ENCODE measurements around the gene SAMMSON.

The SAMMSON gene

DNA sequence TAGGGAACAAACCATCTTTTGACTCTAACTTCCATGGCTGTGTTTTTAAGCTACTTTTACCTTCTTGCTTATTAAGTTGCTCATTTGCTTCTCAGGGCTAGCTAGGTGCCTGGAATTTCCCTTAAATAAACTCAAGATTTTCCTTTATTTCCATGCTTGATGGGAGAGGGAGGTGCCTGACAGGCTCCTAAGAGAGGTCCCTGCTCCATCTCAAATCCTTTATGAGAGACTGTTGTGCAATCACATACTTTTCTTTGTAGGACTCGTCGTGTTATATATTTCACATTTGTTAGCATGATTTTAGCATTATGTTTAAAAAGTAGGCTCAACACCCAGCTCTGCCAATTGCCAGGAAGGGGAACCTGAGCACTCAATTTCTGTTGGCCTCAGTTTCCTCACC is 95.7 kb downstream of the SAMMSON start:
- DNase-seq = no peak

DNA sequence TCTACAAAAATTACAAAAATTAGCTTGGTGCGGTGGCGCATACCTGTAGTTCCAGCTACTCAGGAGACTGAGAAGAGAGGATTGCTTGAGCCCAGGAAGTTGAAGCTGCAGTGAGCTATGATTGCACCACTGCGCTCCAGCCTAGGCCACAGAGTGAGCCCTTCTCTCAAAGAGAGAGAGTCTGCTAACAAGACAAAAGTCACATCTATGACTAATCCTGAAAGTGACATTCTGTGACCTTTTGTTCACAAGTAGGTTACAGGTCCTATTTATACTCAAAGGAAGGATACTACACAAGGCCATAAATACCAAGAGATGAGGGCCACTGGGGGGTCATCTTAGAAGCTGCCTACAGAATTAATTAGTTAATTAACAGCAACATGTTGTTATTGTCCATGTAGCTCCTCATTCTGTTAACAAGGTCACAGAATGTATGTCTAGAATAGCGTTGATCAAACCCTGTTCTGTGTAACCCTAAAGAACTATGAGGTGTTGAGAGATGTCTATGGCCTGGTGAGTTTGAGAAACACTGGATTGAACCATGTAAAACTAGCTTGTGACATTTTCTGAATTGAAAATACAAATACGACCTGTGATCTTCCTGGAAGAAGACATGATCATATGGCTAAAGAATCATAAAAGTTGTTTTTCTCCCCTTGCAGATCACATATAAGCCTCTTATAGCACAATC is 97.0 kb downstream of the SAMMSON start:
- no peak for DNase-seq

DNA sequence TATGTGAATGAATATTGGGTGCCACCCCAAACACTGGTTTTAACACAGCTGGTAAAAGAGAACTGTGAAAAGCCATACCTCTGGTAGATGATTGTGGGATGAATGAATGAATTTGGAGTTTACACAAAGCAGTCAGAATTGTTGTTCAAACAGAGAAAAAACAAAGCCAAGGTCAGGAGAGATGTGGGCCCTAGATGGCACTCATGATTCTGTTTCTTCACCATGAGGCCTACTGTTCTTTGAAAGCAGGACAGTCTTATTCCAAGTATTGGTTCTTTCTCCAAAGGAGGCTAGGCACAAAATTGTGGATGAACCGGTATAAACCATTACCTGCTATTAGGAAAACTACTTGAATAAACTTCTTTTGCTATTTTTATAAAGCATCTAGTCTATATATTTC is 97.6 kb downstream of the SAMMSON start:
- peak in 1 of 2 donors; percentile 3 for DNase-seq

DNA sequence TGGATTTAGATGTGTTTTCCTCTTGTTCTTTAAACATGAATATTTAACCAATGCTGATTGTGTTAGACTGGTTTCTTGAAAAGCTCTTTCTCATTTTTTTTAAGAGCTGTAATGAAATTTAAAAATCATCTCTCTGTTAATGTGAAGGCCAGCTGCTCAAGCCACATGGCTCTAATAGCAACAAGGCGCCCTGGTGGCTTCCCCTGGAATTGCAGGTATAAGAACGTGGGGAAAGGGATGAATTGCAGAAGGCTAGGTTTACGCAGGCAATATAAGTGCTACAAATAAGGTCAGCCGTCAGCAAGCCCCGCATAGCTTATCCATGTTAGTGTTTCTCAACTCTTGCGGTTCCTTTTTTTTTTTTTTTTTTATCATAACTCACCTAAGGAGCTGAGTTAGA is 108.5 kb downstream of the SAMMSON start:
- DNase-seq = no peak

DNA sequence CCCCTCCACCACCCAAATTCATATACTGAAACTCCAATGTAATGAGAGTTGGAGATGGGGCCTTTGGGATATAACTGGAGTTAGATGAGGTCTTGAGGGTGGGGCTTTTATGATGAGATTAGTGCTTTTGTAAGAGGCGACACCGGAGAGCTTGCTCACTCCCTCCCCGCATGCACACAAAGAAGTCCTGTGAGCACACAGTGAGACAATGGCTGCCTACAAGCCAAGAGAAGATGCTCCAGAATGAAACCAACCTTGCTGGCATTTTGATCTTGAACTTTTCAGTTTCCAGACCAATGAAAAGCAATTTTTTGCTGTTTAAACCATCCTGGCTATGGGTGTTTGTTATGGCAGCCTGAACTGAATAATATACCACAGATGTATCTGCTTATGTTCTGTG is 109.0 kb downstream of the SAMMSON start:
- peak in 1 of 2 donors; percentile 16 for DNase-seq

DNA sequence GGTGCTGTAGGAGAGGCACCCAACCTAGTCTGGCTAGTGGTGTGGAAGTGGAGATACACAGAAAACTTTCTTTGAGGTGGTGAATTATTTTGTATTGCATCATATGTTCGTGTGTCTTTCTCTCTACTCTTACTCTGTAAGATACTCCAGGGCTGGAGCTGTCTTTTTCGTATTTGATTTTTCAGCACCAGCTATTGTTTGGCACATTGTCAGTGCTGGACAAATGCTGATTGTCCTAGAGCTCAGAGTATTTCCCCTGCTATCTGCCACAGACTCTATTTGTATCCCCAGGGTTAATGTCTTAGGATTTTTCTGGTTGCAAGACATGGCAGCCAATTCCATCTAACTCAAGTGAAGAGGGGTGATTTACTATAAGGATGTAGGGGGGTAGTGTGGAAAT is 110.5 kb downstream of the SAMMSON start:
- DNase-seq = peak; percentile 3 to 13

DNA sequence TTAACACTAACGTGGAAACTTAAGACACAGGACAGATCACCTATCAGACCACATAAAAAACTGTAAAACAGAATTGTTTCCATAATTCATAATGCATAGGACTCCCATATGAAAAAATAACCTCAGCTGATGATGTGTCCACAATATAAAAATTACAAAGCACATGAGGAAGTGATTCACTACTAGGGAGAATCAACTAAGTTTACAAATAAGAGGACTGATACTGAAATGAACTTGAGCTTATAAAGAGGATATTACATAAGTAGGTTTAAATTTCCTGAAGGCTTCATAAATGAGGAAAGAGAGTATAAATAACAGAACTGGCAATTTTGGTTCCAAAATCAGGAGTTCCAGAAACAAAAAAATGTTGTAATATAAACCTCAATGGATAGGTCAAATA is 111.9 kb downstream of the SAMMSON start:
- DNase-seq = no peak

DNA sequence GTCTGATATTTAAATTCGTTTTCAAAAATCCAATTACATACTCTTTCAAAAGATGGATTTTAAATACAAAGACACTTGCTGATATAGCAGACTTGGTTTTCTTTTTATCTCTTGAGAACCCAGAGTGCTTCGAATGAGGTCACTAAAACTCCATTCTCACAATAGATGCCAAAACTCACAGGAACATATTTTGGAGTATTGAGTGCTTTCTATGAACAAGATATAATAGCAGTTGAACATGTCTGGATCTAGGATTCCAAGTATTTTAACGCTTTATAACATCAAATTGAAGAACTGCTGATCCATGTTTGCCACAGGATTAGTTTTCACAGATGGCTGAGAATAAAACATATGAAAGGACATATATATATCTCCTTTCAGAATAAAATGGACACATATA is 113.2 kb downstream of the SAMMSON start:
- DNase-seq = no peak

DNA sequence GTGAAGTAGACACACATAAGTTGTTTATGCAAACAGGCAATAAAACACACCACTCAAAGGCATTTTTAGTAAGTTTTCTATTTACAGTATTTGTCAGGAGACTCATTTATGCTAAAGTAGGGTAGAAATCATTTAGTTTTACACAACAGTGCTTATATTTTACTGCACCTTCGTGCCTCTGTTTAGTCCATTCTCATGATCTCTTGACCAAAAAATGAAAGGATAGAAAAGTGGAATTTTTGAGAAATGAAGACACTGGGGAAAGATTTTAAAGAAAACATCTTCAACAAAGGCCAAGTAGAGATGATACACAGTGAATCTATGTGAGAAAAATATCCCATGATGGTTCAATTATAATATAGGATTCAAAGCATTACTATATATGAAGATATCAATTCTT is 114.9 kb downstream of the SAMMSON start:
- DNase-seq = no peak

DNA sequence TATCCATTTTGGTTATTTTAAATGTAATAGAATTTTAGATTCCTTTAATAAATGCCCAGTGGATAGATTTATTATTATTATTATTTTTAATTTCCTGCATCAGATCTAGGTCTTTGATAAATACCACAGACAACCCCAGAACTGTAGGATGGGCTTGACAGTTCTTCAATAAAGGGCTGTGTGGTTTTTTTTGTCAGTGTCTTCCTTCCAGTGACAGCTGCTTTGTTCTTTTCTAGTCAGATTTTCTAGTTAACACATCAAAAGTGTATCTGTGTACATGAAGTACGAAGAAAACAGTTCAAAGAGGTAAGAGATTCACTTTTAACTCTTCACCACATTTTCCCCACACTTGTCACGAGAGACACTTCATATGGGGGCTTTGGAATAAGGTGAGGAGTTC is 120.3 kb downstream of the SAMMSON start:
- no peak for DNase-seq

Measured in hippocampal formation (tissue), 2 donors.